Upper lobe of left lung (tissue), 4 donors: ENCODE data around the gene RNF168.

ENCODE experiments used
- POLR2A ChIP-seq, 4 donors: fragments of 450-650 bp; IDR thresholded peaks; one replicate each; pipeline ENCODE4 v1.5.1; 2016 to 2017; ENCODE audit warnings: antibody characterized with exemption in 4 of 4, mild to moderate bottlenecking in 2 of 4
- TF ChIP-seq, protein P1 (sequence below), 6 experiments: fragments of 450-650 bp in 4 of 6; fragments of 200-600 bp in 2 of 6; sonication (generic) in 2 of 6; IDR thresholded peaks; one replicate each; pipeline ENCODE4 v1.5.1; 2016 to 2019; ENCODE audit warnings: antibody characterized with exemption in 6 of 6

GRCh38 chr3:196472286-196472685 lies 31.3 kb downstream of the RNF168 start:
- TF ChIP-seq, protein P1, sequence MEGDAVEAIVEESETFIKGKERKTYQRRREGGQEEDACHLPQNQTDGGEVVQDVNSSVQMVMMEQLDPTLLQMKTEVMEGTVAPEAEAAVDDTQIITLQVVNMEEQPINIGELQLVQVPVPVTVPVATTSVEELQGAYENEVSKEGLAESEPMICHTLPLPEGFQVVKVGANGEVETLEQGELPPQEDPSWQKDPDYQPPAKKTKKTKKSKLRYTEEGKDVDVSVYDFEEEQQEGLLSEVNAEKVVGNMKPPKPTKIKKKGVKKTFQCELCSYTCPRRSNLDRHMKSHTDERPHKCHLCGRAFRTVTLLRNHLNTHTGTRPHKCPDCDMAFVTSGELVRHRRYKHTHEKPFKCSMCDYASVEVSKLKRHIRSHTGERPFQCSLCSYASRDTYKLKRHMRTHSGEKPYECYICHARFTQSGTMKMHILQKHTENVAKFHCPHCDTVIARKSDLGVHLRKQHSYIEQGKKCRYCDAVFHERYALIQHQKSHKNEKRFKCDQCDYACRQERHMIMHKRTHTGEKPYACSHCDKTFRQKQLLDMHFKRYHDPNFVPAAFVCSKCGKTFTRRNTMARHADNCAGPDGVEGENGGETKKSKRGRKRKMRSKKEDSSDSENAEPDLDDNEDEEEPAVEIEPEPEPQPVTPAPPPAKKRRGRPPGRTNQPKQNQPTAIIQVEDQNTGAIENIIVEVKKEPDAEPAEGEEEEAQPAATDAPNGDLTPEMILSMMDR (IDR thresholded peaks at IDR 0.05), result no peak
- no peak for TF ChIP-seq POLR2A (IDR thresholded peaks at IDR 0.05)
